ELR (cell line): Measurements from ENCODE around the gene MAP3K7.
"Not testable (repeated sequence)": the region's sequence is repeated elsewhere in the genome, so short reads cannot be mapped to it uniquely, and the experiment has no call there.

Experiments
- DNase-seq: peaks from one replicate; pipeline ENCODE4 v3.0.0-alpha.2; 2015; ENCODE audit warnings: low read depth

The MAP3K7 gene

GRCh38 chr6:90578894-90579549, 7.8 kb downstream of the MAP3K7 start:
- DNase-seq = no peak

- no peak for DNase-seq
Measured at GRCh38 chr6:90575267-90575666, 11.6 kb downstream of the MAP3K7 start.

DNA sequence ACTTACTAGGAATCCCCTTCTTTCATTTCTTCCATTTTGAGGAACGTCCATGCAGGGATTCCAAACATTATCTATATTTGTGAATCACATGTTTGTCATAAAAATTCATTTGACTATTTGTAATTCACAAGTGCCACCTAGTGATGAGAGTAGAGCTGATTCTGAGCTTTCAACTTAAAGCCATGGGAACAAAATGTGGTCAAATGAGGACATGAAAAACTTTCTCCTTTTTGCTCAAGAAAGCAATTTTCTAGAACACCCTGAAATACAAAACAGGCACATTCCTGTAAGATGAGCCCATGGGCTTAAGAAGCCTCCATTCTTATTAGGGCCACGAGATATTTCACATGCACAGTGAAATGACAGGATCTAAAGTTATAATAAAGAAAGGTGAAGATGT, 12.3 kb downstream of the MAP3K7 start:
- peak; percentile 30 for DNase-seq

DNA sequence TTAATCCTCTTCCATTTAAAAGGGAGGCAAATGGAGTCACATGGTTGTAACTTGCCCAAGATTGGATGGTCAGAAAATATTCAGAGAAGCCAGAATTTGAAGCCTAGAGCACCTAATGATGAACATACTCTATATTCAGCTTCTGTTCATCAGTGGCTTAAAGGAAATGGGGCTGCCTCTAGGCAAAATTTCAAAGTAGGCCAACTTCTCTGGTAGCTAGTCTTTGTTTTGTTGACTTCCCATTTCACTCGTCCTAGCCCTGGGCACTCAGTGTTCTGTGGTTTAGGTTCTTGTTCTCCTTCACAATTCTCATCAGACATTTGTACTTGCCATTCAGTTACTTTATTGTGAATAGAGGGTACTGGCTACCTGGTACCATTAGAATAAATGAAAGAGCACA, 13.2 kb downstream of the MAP3K7 start:
- DNase-seq = no peak

GRCh38 chr6:90572856-90573255, 14.0 kb downstream of the MAP3K7 start:
- DNase-seq = no peak

GRCh38 chr6:90569223-90569622, 17.6 kb downstream of the MAP3K7 start:
- no peak for DNase-seq

DNA sequence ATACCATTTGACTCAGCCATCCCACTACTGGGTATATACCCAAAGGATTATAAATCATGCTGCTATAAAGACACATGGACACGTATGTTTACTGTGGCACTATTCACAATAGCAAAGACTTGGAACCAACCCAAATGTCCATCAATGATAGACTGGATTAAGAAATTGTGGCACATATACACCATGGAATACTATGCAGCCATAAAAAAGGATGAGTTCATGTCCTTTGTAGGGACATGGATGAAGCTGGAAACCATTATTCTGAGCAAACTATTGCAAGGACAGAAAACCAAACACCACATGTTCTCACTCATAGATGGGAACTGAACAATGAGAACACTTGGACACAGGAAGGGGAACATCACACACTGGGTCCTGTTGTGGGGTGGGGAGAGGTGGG, 19.2 kb downstream of the MAP3K7 start:
- DNase-seq = not testable (repeated sequence)

DNA sequence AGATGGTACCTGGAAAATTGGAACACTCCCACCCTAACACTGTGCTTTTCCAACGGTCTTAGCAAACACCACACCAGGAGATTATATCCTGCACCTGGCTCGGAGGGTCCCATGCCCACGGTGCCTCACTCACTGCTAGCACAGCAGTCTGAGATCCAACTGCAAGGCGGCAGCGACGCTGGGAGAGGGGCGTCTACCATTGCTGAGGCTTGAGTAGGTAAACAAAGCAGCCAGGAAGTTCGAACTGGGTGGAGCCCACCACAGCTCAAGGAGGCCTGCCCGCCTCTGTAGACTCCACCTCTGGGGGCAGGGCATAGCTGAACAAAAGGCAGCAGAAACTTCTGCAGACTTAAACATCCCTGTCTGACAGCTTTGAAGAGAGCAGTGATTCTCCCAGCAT, 24.5 kb downstream of the MAP3K7 start:
- DNase-seq = not testable (repeated sequence)

DNA sequence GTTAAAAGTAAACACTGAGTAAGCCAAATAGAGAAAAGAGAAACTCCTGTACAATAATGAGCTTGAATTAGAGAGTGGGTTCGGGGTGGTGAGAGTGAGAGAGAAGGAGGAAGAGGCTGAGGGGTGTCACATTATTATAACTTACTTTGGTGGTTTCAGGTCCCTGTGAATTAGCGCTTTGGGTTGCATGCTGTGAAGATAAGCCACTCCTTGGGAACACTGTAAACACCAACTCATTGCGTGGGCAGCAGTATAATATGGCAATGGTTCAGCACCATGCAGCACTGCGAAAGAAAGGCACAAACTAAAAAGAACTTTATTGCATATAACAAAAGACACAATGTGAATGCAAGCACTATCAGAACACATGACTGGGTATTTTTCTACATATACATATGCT, 26.9 kb downstream of the MAP3K7 start:
- DNase-seq = no peak

GRCh38 chr6:90557006-90557405, 29.9 kb downstream of the MAP3K7 start:
- DNase-seq = no peak

DNA sequence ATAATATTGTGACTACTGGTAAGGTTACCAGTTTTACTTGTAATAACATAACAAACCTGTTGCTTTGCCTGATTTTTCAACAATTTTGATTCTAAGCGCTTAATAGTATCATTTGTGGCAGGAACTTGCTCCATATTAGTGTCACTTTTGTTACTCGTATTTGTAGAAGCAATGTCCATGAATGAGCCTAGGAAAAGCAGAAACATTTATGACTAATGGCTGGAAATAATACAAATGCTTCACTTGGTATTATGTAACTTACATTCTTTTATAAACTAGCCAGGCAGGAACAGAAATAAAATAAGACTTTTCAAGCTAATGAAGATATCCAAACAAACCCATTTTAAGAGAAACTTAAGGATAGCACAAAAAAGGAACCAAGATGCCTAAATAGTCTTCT, 38.9 kb downstream of the MAP3K7 start:
- DNase-seq = no peak

- DNase-seq = no peak
Measured at GRCh38 chr6:90547079-90547478, 39.8 kb downstream of the MAP3K7 start.

GRCh38 chr6:90545448-90545847, 41.4 kb downstream of the MAP3K7 start:
- peak; percentile 53 for DNase-seq

GRCh38 chr6:90544741-90545140, 42.1 kb downstream of the MAP3K7 start:
- DNase-seq = no peak

DNA sequence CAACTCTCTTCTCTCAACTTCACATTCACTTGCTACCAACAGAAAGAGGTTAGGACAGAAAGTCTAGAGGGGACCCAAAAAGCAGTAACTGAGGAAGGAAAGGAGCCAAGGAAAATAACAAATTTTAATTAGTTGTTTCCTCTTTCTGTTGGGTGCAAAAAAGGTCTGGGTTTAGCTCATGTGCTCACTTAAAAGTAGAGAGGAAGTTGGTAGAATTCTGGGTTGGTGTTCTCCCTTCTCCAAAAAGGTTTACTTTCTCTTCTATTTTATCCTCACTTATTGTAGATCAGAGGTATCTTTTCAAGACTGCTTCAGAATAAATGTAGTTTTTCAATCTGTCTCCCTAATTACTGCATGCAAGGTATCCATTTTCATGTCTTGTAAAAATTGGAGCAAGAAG, 42.8 kb downstream of the MAP3K7 start:
- no peak for DNase-seq

DNA sequence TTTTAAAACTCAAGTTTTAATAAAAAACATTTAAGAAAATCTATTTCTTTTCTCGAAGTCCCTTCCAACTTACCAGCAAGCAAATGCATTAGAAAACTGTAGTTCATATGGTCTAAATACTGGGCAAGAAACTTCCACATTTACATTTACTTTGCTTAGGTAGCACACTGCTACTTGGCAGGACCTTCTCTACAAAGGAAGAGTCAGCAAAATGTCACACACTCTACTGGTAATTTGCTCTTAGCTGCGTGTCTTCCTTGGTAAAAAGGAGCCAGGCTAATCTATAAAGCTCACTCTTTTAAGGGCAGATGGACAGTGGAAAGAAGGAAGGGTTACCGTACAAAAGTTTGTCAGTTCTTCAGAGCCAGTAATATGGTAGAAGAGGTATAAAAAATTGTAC, 45.7 kb downstream of the MAP3K7 start:
- DNase-seq = no peak

GRCh38 chr6:90538278-90539046, 48.4 kb downstream of the MAP3K7 start:
- no peak for DNase-seq

- peak; percentile 13 for DNase-seq
Measured at GRCh38 chr6:90537723-90538258, 49.1 kb downstream of the MAP3K7 start.

DNA sequence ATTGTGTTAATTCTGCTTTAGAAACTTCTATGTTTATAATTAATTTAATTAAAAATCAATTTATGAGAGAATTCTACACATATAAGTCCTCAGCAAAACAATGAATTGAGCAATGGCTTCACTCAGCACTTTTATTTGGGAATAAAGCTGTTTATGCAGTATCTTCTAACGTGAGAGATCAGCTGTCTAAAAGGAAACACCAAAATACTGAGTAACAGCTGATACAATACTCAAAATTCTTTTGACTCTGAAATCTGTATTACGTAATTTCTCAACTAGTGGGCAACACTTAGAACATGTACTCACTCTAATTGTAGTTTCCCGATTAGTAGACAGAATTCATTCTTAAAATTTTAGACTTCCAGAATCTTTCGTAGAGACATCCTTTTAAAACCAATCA, 49.8 kb downstream of the MAP3K7 start:
- DNase-seq = peak; percentile 34

GRCh38 chr6:90536520-90536919, 50.4 kb downstream of the MAP3K7 start:
- DNase-seq = no peak

GRCh38 chr6:90534337-90535025, 52.4 kb downstream of the MAP3K7 start:
- DNase-seq = no peak

- DNase-seq = no peak
Measured at GRCh38 chr6:90533615-90534336, 53.1 kb downstream of the MAP3K7 start.
